Measurements from ENCODE around the gene MKNK2.

The MKNK2 gene

DNA sequence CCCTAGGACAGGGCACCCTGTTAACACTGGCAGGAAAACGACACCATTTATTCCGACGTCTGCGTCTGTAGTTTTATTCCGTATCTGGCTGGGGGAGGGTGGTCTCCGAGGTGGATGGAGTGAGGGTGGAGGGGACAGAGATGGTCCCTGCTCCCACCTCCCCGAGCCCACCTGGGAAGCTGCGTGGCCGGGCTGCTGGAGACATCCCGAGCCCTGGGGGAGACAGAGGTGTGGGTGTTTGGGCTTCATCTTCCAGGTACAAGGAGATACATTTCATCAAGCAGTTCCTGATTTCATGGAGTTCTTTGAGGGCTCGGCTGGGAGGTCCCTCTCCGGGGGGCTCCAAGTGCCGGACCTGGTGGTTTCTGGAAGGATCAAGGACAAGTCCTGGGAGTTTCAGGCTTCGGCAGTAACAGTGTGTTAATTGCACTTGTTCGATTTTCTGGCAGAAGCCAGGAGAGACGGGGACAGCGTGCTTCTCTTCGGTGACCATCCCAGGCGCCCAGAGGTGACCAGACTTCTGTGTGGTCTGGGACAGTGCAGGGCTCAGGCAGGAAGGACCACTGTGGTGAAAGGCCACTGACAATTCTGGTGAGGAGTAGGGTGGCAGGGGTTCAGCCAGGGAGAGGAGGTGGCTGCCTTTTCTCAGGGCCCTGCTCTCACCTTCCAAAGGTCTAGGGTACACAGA, 20.1 kb upstream of the MKNK2 start:
- no peaks in the 10 kb centered on the region for H3K9me3 Mint-ChIP-seq
- H3K4me1 Mint-ChIP-seq (ENCODE audit: low read depth), result peaks cover 9% of the 10 kb centered on the region
- H3K27me3 Mint-ChIP-seq (ENCODE audit: low read depth), result no peaks in the 10 kb centered on the region
- H3K36me3 Mint-ChIP-seq (ENCODE audit: low read depth), result peaks cover 46% of the 10 kb centered on the region
- peak overlapping the region; percentile 79 for H3K27ac Mint-ChIP-seq
- H3K4me3 Mint-ChIP-seq, result peak overlapping the region; percentile 47
- DNase-seq (ENCODE audit: low spot score), result no peak

DNA sequence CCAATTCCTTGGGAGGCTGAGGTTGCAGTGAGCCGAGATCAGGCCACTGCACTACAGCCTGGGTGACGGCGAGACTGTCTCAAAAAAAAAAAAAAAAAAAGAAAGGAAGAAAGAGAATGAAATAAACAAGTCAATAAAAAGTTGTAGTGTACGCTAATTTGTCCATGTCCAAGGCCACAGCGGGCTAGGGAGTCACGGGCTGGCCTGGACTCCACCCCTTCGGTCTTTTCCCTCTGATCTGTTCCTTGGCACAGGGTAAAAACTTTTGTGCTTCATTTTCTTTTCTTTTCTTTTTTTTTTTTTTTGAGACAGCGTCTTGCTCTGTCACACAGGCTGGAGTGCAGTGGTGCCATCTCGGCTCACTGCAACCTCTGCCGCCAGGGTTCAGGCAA, 19.4 kb upstream of the MKNK2 start:
- Mint-ChIP-seq H3K27me3 (ENCODE audit: low read depth) (no peaks in the 10 kb centered on the region), H3K4me1 (ENCODE audit: low read depth) (peaks cover 9% of the 10 kb centered on the region), H3K27ac (no peak overlapping the region), H3K36me3 (ENCODE audit: low read depth) (peaks cover 43% of the 10 kb centered on the region), H3K9me3 (no peaks in the 10 kb centered on the region), H3K4me3 (no peak overlapping the region)
- DNase-seq (ENCODE audit: low spot score), result no peak

DNA sequence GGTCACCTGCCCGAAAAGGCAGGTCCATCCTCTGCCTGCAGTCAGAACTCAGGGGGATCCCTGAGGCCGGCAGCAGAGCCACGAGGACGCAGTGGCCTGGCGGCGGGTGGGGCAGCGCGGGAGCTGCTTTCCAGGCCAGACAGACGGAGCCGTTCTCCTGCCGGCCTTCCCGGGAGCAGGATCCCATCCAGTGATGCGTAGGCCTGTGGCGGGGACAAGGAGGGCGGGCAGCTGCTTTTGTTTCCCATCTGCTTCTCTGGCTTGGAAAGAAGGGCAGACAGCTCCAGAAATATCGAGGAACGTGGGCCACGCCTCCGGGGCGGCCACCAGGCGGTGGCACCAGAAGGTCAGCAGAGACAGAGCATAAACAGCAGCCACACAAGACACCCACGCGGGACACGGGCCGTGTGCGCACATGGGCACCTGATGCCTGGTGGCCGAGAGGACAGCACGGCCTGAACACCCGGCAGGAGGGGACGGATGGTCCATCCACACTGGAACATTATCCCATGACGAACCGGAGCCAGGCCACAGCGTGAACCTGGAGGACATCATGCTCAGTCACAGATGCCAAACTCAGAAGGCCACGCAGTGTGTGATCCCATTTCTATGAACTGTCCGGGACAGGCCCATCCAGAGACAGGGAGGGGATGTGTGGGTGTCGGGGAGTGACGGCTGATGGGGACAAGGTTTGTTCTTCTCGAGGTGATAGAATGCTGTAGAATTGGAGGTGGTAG, 13.9 kb upstream of the MKNK2 start:
- no peaks in the 10 kb centered on the region for H3K9me3 Mint-ChIP-seq
- peaks cover 9% of the 10 kb centered on the region for H3K36me3 Mint-ChIP-seq (ENCODE audit: low read depth)
- H3K4me1 Mint-ChIP-seq (ENCODE audit: low read depth), result peaks cover 9% of the 10 kb centered on the region
- no peak for DNase-seq (ENCODE audit: low spot score)
- no peak overlapping the region for H3K4me3 Mint-ChIP-seq
- no peaks in the 10 kb centered on the region for H3K27me3 Mint-ChIP-seq (ENCODE audit: low read depth)
- H3K27ac Mint-ChIP-seq, result peak overlapping the region; percentile 36

DNA sequence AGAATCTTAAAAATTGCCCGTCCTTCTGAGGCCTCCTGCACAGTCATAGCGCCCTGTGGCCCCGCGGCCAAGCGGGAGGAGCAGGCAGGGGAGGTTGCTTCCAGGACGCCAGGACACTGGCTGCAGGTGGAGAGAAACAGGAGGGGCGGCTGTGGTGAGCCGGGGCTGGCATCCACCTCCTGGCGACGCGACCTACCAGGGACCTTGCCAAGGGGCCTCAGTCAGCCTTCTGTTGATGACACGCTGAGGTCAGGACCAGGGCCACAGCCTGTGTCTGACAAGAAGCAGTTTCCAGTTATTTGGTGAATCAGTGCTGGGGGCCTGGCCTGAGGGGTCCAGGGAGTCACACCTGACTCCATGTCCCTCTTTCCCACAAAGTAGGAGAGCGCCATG, 13.3 kb upstream of the MKNK2 start:
- H3K27ac Mint-ChIP-seq, result no peak overlapping the region
- H3K9me3 Mint-ChIP-seq, result no peaks in the 10 kb centered on the region
- peaks cover 6% of the 10 kb centered on the region for H3K36me3 Mint-ChIP-seq (ENCODE audit: low read depth)
- no peak overlapping the region for H3K4me3 Mint-ChIP-seq
- H3K27me3 Mint-ChIP-seq (ENCODE audit: low read depth), result no peaks in the 10 kb centered on the region
- H3K4me1 Mint-ChIP-seq (ENCODE audit: low read depth), result peaks cover 7% of the 10 kb centered on the region
- DNase-seq (ENCODE audit: low spot score), result no peak

DNA sequence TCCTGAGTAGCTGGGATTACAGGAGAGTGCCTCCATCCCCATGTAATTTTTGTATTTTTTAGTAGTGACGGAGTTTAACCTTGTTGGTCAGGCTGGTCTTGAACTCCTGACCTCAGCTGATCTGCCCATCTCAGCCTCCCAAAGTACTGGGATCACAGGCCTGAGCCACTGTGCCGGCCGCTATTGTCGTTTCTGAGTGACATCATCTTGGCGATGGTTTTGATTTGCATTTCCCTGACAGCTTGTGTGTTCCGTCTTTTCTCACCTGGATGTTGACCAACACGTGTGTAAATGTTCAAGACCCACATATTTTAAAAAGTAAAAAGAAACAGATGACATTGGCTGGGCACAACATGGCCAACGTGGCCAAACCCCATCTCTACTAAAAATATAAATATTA, 12.8 kb upstream of the MKNK2 start:
- Mint-ChIP-seq H3K27ac (no peak overlapping the region), H3K4me3 (no peak overlapping the region), H3K36me3 (ENCODE audit: low read depth) (peaks cover 6% of the 10 kb centered on the region), H3K9me3 (no peaks in the 10 kb centered on the region), H3K27me3 (ENCODE audit: low read depth) (no peaks in the 10 kb centered on the region), H3K4me1 (ENCODE audit: low read depth) (peaks cover 7% of the 10 kb centered on the region)
- no peak for DNase-seq (ENCODE audit: low spot score)

DNA sequence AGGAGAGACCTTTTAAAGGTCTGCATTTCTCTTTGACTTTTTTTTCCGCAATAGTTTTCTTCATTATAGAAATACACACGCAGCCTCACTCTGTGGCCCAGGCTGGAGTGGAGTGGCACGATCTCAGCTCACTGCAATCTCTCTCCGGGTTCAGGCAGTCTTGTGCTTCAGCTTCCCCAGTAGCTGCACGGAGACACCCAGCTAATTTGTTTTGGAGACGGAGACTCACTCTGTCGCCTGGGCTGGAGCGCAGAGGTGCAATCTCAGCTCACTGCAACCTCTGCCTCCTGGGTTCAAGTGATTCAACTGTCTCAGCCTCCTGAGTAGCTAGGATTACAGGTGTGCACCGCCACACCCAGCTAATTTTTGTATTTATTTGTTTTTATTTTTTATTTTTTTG, 11.7 kb upstream of the MKNK2 start:
- Mint-ChIP-seq H3K36me3 (ENCODE audit: low read depth) (no peaks in the 10 kb centered on the region), H3K27ac (peak overlapping the region; percentile 88), H3K27me3 (ENCODE audit: low read depth) (no peaks in the 10 kb centered on the region), H3K4me1 (ENCODE audit: low read depth) (peaks cover 7% of the 10 kb centered on the region), H3K9me3 (no peaks in the 10 kb centered on the region), H3K4me3 (peak overlapping the region; percentile 90)
- no peak for DNase-seq (ENCODE audit: low spot score)

DNA sequence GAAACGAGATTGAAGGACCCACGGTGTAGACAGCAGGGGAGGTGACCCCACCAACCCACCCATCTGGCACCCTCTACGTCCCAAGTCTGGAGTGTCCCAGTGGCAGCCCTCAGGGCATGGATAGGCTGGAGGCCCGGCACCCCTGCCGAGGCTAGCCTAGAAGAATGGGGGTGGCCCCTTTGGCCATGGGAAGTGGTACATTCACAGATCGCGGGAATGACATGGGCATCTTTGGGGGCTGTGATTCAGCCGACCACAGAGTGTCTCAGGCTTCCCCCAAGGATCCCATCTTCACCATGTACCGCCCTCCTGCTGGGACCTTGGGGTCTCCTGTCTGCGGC, 11.3 kb upstream of the MKNK2 start:
- H3K9me3 Mint-ChIP-seq, result no peaks in the 10 kb centered on the region
- H3K36me3 Mint-ChIP-seq (ENCODE audit: low read depth), result no peaks in the 10 kb centered on the region
- no peak for DNase-seq (ENCODE audit: low spot score)
- peak overlapping the region; percentile 90 for H3K4me3 Mint-ChIP-seq
- no peaks in the 10 kb centered on the region for H3K27me3 Mint-ChIP-seq (ENCODE audit: low read depth)
- H3K27ac Mint-ChIP-seq, result peak overlapping the region; percentile 88
- H3K4me1 Mint-ChIP-seq (ENCODE audit: low read depth), result peaks cover 7% of the 10 kb centered on the region

DNA sequence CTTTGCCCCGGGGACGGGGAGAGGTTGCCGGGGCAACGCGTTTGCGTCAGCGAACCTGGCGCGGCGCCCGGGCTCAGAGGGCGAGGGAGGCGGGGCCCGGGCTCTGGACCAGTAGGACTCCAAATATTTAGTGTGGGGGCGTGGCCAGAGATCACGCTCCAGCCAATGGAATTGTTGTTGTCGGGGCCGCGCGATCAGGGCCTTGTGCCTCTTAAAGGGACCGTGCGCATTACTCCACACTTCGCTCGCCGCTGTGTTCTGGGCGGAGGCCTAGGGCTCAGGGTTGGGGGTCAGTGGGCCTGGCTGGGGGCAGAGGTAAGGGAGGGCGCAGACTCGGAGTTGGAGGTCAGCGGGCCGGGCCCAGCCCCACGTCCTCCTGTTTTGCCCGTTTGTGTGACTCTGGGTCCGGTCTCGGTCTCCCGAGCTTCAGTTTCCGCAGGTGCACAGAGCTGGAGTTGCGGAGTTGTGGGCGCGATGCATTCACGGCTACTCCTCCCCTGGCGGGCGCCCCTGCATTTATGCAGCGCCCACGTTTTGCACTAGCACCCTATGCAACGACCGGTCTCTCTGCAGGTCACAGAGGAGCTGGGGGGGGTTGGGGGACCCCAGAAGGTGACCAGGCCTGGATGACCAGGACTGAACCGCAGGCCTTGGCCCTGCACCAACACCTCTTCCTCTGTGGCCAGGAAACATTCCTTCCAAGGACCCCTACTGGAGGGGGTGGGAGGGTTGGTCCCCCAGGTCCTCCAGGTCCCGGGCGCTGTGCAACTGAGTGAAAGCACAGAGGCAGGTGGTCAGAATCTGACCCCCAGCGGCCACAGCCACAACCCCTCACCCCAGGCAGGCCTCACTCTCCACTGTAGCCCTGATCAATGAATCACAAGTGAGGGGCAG, 10.7 kb upstream of the MKNK2 start:
- no peaks in the 10 kb centered on the region for H3K27me3 Mint-ChIP-seq (ENCODE audit: low read depth)
- peak overlapping the region; percentile 88 for H3K27ac Mint-ChIP-seq
- peaks cover 11% of the 10 kb centered on the region for H3K4me1 Mint-ChIP-seq (ENCODE audit: low read depth)

DNA sequence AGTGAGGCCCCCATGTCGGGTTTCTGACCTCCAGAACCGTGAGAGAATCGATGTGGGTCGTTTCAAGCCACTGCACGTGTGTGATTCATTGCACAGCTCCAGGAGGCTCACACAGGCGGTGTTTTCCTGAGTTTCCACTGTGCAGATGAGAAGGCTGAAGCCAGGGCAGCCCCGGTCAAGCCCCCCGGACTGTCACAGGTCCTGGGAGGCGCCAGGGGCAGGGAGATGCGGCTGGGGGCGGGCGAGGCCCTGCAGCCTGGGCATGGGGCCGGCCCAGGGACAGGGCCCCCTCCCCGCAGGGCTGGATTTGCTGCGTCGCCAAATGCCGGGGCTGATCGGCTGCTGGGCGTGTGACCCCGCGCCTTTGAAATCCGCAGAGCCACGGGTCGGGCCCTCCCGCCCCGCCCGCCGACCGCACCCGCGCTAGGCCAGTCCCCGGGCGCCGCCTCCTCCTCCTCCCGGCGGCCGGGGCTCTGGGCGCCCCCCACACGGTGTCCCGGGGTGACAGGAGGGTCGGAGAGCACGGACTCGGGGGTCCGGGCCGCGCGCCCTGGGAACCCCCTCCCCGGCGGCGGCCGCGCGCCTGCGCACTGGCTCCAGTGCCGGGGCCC, 9.9 kb upstream of the MKNK2 start:
- no peaks in the 10 kb centered on the region for H3K9me3 Mint-ChIP-seq
- peak; percentile 43 for DNase-seq (ENCODE audit: low spot score)
- H3K36me3 Mint-ChIP-seq (ENCODE audit: low read depth), result no peaks in the 10 kb centered on the region
- H3K27ac Mint-ChIP-seq, result peak overlapping the region; percentile 93
- H3K27me3 Mint-ChIP-seq (ENCODE audit: low read depth), result no peaks in the 10 kb centered on the region
- peak overlapping the region; percentile 92 for H3K4me3 Mint-ChIP-seq
- H3K4me1 Mint-ChIP-seq (ENCODE audit: low read depth), result peaks cover 14% of the 10 kb centered on the region

More for the DNA sequence above, 10.7 kb upstream of the MKNK2 start:
- H3K36me3 Mint-ChIP-seq (ENCODE audit: low read depth), result no peaks in the 10 kb centered on the region
- H3K9me3 Mint-ChIP-seq, result no peaks in the 10 kb centered on the region
- H3K4me3 Mint-ChIP-seq, result peak overlapping the region; percentile 90
- peak; percentile 99 for DNase-seq (ENCODE audit: low spot score)

DNA sequence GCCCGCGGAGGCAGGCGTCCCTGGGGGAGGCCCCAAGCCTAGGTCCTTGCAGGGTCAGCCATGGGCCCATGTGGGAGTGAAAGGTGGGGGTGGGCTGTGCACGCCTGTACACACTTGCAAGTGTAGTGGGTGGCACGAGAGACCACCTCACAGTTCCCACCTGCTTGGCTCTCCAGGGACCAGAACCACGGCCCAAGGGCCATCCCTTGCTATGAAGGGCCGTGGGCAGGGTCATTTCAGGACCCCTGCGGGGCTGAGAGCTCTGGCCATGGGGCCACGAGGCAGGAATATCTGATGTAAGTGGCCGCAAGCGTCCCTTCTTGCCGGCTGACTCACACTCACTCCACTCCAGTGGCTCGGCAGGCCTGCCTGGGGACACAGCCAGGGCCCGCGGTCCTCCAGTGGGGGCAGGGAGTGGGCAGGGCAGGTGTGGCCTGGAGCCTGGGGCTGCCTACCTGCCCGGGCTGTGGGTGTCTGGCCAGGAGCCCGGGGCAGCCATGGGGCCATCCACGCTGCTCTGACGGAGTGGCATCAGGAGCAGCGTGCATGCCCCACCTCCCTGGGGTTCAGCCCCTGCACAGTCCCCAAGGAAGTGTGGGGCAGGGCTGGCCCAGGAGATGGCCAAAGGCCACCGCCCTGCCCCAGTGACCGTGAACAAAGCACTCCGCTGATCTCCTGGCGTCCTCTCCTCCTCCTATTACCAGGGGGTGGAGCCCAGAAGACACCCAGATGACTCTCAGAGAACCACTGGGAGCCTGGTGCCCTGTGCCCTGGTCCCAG, 8.6 kb upstream of the MKNK2 start:
- H3K9me3 Mint-ChIP-seq, result no peaks in the 10 kb centered on the region
- H3K4me3 Mint-ChIP-seq, result peak overlapping the region; percentile 92
- H3K27me3 Mint-ChIP-seq (ENCODE audit: low read depth), result no peaks in the 10 kb centered on the region
- no peaks in the 10 kb centered on the region for H3K36me3 Mint-ChIP-seq (ENCODE audit: low read depth)
- peaks cover 24% of the 10 kb centered on the region for H3K4me1 Mint-ChIP-seq (ENCODE audit: low read depth)
- DNase-seq (ENCODE audit: low spot score), result no peak
- peak overlapping the region; percentile 93 for H3K27ac Mint-ChIP-seq

DNA sequence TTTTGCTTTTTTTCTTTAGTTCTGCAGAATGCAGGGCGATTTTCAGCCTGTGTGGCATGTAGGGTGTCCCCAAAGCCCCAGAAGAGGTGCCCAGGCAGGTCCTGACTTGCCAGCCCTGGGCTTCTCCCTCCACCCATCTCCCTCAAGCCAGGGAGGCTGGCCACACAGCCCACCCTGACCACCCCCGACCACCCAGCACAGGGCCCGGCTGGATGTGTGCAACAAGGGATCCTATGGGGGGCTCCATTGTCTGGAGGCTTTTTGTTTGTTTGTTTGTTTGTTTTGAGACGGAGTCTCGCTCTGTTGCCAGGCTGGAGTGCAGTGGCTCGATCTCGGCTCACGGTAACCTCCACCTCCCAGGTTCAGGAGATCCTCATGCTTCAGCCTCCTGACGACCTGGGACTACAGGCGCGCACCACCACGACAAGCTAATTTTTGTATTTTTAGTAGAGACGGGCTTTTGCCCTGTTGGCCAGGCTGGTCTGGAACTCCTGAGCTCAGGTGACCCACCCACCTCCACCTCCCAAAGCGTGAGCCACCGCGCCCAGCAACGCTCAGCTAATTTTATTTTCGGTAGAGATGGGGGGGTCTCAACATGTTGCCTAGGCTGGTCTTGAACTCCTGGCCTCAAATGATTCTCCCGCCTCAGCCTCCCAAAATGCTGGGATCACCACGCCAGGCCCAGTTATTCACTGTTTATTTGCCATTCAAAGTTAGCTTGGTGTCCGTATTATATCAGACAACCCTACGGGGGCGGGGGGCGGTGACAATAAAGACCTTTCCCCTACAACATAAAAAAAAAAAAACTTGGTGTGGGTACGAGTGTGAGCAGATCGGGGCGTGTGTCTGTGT, 7.8 kb upstream of the MKNK2 start:
- no peak for DNase-seq (ENCODE audit: low spot score)
- Mint-ChIP-seq H3K4me1 (ENCODE audit: low read depth) (peaks cover 26% of the 10 kb centered on the region), H3K9me3 (no peaks in the 10 kb centered on the region), H3K27ac (peak overlapping the region; percentile 89), H3K36me3 (ENCODE audit: low read depth) (no peaks in the 10 kb centered on the region), H3K27me3 (ENCODE audit: low read depth) (no peaks in the 10 kb centered on the region), H3K4me3 (peak overlapping the region; percentile 29)

DNA sequence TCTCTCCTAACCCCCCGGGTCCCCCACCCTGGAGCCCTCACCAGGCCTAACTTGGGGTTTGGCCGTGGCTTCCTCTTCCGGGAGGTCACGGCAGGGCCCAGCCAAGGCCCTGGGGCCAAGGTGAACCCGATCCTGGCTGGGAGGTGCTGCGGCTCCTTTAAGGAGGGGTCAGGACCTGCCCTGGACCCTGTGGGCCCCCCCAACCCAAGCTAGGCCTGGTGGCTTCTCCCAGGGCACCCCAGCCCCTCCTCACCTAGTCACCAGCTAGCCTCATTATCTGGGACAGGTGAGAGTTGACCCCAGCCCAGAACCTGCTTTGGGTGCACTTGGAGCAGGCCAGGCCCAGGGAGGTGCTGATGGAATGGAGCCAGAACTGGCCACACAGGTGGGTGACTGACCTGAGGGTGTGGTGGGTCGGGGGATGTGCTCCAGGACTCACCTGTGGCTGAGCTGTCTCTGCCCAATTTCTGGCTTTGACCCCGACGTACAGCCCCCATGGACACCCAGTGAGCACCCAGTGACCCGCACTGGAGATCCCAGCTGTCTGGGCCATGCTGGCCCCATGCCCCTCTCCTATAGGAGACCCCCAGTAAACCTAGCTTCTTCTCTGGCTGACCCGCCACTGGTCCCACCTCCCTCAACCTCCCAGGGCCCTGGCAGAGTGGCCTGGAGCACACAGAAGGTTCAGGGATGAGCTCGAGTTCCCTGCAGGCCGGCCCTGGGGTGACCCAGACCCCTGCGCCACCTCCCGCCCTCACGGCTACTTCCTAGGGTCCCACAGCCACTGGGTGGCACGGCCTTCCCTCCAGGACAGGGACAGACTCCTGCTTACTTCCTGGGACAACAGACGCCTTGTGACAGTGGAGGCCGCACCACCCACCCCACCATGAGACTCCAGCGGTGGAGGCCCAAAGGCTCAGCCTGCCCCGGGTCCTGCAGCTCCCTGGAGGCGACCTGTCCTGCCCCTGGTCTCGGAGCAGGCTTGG, 6.7 kb upstream of the MKNK2 start:
- peak overlapping the region; percentile 63 for H3K27ac Mint-ChIP-seq
- H3K9me3 Mint-ChIP-seq, result no peaks in the 10 kb centered on the region
- peak overlapping the region; percentile 54 for H3K4me3 Mint-ChIP-seq
- H3K36me3 Mint-ChIP-seq (ENCODE audit: low read depth), result no peaks in the 10 kb centered on the region
- peaks cover 27% of the 10 kb centered on the region for H3K4me1 Mint-ChIP-seq (ENCODE audit: low read depth)
- no peaks in the 10 kb centered on the region for H3K27me3 Mint-ChIP-seq (ENCODE audit: low read depth)
- no peak for DNase-seq (ENCODE audit: low spot score)

Data from T-helper 2 cell treated with Interferon-gamma antibody and Interleukin-4, amounts not matched to agents 5 μg/mL and 100 μg/mL, for 36 hours (primary cell).